Prostate gland (tissue), 2 donors: Measurements from ENCODE around the gene ANKRD44.

ENCODE experiments used
- POLR2A ChIP-seq: fragments of 450-650 bp; IDR thresholded peaks from one replicate; pipeline ENCODE4 v1.6.1; 2016; ENCODE audit warnings: antibody characterized with exemption, mild to moderate bottlenecking
- POLR2AphosphoS5 ChIP-seq: sonication (generic); formaldehyde crosslinking; IDR thresholded peaks from one replicate; pipeline ENCODE4 v1.6.1; 2017; ENCODE audit warnings: antibody characterized with exemption
- TF ChIP-seq, protein P1 (sequence below), 4 experiments: fragments of 200-600 bp in 2 of 4; fragments of 450-650 bp in 2 of 4; sonication (generic) in 2 of 4; IDR thresholded peaks; 1 replicate in 3 of 4; 2 replicates in 1 of 4; pipeline ENCODE4 v1.5.1; 2016 to 2019; ENCODE audit warnings: antibody characterized with exemption in 4 of 4, mild to moderate bottlenecking in 2 of 4, moderate library complexity in 2 of 4

DNA sequence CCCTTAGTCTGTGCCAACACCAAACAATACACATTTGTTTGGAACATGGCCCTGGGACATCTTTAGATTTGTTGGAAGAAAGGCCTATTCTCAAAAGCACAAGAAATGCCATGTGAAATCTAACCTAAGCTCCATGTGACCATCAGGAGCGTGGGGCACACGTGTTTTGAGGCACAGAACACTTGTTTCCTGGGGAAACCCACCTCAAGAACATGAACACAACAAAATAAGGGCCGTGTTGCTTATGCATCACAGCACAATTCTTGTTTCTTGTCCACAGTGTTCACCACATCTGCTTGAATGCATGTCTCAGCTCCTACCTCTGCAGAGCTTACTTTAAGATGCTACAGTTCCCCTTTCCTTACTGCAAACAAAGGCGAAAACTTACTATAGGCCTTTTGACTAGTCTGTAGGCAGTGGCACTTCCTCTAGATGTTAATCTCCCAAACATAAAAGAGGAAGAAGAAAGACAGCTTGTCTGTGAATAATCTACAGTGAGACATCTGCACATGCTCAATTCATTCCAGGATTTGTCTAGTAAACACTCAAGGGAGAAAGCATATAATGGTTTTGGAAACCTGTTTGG lies 165.0 kb downstream of the ANKRD44 start:
- TF ChIP-seq, protein P1, sequence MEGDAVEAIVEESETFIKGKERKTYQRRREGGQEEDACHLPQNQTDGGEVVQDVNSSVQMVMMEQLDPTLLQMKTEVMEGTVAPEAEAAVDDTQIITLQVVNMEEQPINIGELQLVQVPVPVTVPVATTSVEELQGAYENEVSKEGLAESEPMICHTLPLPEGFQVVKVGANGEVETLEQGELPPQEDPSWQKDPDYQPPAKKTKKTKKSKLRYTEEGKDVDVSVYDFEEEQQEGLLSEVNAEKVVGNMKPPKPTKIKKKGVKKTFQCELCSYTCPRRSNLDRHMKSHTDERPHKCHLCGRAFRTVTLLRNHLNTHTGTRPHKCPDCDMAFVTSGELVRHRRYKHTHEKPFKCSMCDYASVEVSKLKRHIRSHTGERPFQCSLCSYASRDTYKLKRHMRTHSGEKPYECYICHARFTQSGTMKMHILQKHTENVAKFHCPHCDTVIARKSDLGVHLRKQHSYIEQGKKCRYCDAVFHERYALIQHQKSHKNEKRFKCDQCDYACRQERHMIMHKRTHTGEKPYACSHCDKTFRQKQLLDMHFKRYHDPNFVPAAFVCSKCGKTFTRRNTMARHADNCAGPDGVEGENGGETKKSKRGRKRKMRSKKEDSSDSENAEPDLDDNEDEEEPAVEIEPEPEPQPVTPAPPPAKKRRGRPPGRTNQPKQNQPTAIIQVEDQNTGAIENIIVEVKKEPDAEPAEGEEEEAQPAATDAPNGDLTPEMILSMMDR (IDR thresholded peaks at IDR 0.05): no peak
- TF ChIP-seq POLR2A (no peak), POLR2AphosphoS5 (peak; percentile 27)
